ENCODE data around the gene GNAI3. TPM values are rescaled to one million over a fixed set of nuclear protein-coding genes. Genes with fewer than 3 reads are reported as not detected.

The GNAI3 gene
- total and polyA plus RNA-seq, 2 of the 13 experiments (the other 11 are each of a cell fraction or from before 2014, with no cell fraction given), result 4.3 to 9.0 TPM

DNA sequence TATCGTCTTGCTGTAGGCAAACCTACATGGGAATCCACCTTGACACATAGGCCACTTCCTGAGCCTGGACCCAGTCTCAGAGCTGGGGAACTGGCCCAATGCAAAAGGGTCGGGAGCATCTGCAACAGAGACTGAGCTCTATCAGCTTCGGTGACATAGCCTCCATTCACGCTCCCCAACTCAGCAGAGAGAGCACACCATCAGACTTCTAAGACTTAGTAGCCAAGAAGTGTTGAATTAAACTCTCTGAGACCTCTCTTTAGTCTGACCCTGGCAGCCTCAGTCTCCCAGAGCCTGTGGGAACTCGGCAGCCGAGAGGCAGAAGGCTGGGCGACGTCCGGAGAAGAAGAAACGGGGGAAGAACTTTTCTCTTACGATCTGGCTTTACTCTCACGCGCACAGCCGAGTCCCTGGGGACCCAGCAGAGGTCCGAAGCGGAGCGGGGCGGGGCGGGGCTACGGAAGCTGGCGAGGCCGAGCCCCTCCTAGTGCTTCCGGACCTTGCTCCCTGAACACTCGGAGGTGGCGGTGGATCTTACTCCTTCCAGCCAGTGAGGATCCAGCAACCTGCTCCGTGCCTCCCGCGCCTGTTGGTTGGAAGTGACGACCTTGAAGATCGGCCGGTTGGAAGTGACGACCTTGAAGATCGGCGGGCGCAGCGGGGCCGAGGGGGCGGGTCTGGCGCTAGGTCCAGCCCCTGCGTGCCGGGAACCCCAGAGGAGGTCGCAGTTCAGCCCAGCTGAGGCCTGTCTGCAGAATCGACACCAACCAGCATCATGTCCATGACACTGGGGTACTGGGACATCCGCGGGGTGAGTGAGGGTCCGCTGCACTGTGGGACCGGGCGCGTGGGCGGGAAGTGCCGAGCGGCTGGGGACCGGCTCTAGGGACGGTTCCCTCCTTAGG lies 107.5 kb downstream of the GNAI3 start, which contains the start of gene GSTM4 (continued):
- TF ChIP-seq, protein P1, sequence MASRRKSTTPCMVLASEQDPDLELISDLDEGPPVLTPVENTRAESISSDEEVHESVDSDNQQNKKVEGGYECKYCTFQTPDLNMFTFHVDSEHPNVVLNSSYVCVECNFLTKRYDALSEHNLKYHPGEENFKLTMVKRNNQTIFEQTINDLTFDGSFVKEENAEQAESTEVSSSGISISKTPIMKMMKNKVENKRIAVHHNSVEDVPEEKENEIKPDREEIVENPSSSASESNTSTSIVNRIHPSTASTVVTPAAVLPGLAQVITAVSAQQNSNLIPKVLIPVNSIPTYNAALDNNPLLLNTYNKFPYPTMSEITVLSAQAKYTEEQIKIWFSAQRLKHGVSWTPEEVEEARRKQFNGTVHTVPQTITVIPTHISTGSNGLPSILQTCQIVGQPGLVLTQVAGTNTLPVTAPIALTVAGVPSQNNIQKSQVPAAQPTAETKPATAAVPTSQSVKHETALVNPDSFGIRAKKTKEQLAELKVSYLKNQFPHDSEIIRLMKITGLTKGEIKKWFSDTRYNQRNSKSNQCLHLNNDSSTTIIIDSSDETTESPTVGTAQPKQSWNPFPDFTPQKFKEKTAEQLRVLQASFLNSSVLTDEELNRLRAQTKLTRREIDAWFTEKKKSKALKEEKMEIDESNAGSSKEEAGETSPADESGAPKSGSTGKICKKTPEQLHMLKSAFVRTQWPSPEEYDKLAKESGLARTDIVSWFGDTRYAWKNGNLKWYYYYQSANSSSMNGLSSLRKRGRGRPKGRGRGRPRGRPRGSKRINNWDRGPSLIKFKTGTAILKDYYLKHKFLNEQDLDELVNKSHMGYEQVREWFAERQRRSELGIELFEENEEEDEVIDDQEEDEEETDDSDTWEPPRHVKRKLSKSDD (CRISPR knock-in tag; IDR thresholded peaks at IDR 0.05; ENCODE audit: low read depth), result 0 out of 2 replicates have a peak, but pooled peaks have one; percentile 54
- TF ChIP-seq ZNF552 (CRISPR knock-in tag; IDR thresholded peaks at IDR 0.05; ENCODE audit: borderline replicate concordance), result 0 out of 2 replicates have a peak, but pooled peaks have one; percentile 73
- peak; percentile 21 for TF ChIP-seq IRF2 (CRISPR knock-in tag; IDR thresholded peaks at IDR 0.05)
- no peak for TF ChIP-seq CENPX (CRISPR knock-in tag; IDR thresholded peaks at IDR 0.05)
- TF ChIP-seq PHF20 (CRISPR knock-in tag; IDR thresholded peaks at IDR 0.05), result peak; percentile 79
- no peak; the same call in 1 of the 2 replicates for TF ChIP-seq PHF21A (CRISPR knock-in tag; IDR thresholded peaks at IDR 0.05)
- TF ChIP-seq, protein P2, sequence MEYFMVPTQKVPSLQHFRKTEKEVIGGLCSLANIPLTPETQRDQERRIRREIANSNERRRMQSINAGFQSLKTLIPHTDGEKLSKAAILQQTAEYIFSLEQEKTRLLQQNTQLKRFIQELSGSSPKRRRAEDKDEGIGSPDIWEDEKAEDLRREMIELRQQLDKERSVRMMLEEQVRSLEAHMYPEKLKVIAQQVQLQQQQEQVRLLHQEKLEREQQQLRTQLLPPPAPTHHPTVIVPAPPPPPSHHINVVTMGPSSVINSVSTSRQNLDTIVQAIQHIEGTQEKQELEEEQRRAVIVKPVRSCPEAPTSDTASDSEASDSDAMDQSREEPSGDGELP (IDR thresholded peaks at IDR 0.05; ENCODE audit: borderline replicate concordance, low read depth), result peak; percentile 70; the same call in 1 of the 2 replicates
- TF ChIP-seq ZNF768 (CRISPR knock-in tag; IDR thresholded peaks at IDR 0.05), result peak; percentile 42; the same call in 1 of the 2 replicates
- no peak; the same call in 1 of the 2 replicates for TF ChIP-seq ZNF460 (CRISPR knock-in tag; IDR thresholded peaks at IDR 0.05; ENCODE audit: borderline replicate concordance)
- TF ChIP-seq SP140L (CRISPR knock-in tag; IDR thresholded peaks at IDR 0.05; ENCODE audit: borderline replicate concordance), result 0 out of 2 replicates have a peak, but pooled peaks have one; percentile 33
- no peak for TF ChIP-seq ZNF749 (CRISPR knock-in tag; IDR thresholded peaks at IDR 0.05; ENCODE audit: borderline replicate concordance)
- no peak for TF ChIP-seq HNRNPK (IDR thresholded peaks at IDR 0.05; ENCODE audit: low read depth, low read length, poor library complexity, severe bottlenecking)
- TF ChIP-seq ZNF24 (IDR thresholded peaks at IDR 0.05), result no peak
- TF ChIP-seq ZNF564 (CRISPR knock-in tag; IDR thresholded peaks at IDR 0.05), result 0 out of 2 replicates have a peak, but pooled peaks have one; percentile 70
- TF ChIP-seq ZNF713 (CRISPR knock-in tag; IDR thresholded peaks at IDR 0.05), result no peak
- peak; percentile 58; the same call in 1 of the 2 replicates for TF ChIP-seq HIVEP1 (CRISPR knock-in tag; IDR thresholded peaks at IDR 0.05)
- no peak for TF ChIP-seq MAFK (conservative IDR thresholded peaks at IDR 0.05 in 1 of 2, IDR thresholded peaks at IDR 0.05 in 1 of 2; ENCODE audit: low read length in 2 of 2)
- peak; percentile 56; the same call in 1 of the 2 replicates for TF ChIP-seq ZNF292 (CRISPR knock-in tag; IDR thresholded peaks at IDR 0.05; ENCODE audit: borderline replicate concordance, low read depth)
- peak; percentile 56 for TF ChIP-seq NCOA2 (CRISPR knock-in tag; IDR thresholded peaks at IDR 0.05)
- TF ChIP-seq, protein P3, sequence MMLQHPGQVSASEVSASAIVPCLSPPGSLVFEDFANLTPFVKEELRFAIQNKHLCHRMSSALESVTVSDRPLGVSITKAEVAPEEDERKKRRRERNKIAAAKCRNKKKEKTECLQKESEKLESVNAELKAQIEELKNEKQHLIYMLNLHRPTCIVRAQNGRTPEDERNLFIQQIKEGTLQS (CRISPR knock-in tag; IDR thresholded peaks at IDR 0.05), result no peak
- TF ChIP-seq KLF16 (CRISPR knock-in tag; IDR thresholded peaks at IDR 0.05), result peak in 1 of 2 experiments; percentile 78; a peak in 2 of 4 replicates
- peak; percentile 85 for TF ChIP-seq HNF4A (CRISPR knock-in tag; IDR thresholded peaks at IDR 0.05)
- peak; percentile 87; the same call in 1 of the 2 replicates for TF ChIP-seq HOXA5 (CRISPR knock-in tag; IDR thresholded peaks at IDR 0.05)
- TF ChIP-seq, protein P4, sequence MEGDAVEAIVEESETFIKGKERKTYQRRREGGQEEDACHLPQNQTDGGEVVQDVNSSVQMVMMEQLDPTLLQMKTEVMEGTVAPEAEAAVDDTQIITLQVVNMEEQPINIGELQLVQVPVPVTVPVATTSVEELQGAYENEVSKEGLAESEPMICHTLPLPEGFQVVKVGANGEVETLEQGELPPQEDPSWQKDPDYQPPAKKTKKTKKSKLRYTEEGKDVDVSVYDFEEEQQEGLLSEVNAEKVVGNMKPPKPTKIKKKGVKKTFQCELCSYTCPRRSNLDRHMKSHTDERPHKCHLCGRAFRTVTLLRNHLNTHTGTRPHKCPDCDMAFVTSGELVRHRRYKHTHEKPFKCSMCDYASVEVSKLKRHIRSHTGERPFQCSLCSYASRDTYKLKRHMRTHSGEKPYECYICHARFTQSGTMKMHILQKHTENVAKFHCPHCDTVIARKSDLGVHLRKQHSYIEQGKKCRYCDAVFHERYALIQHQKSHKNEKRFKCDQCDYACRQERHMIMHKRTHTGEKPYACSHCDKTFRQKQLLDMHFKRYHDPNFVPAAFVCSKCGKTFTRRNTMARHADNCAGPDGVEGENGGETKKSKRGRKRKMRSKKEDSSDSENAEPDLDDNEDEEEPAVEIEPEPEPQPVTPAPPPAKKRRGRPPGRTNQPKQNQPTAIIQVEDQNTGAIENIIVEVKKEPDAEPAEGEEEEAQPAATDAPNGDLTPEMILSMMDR (CRISPR knock-in tag; IDR thresholded peaks at IDR 0.05), result peak; percentile 55; the same call in 1 of the 2 replicates
